Activated CD8-positive, alpha-beta memory T cell treated with anti-CD3 and anti-CD28 coated beads for 36 hours (primary cell): Measurements from ENCODE around the gene SAMD9L. TPM values are rescaled to one million over a fixed set of nuclear protein-coding genes. Genes with fewer than 3 reads are reported as not detected.

Source experiments
- CTCF ChIA-PET: fragments of 350-600 bp; sonication (Branson Sonifier 250); formaldehyde crosslinking; loops from one replicate; lab custom pipeline; 2021; ENCODE audit warnings: antibody characterized with exemption; lab: Charles Lee
- POLR2A ChIA-PET: fragments of 350-600 bp; sonication (Branson Sonifier 250); formaldehyde crosslinking; loops from one replicate; lab custom pipeline; 2021; ENCODE audit warnings: antibody characterized with exemption; lab: Charles Lee
- total RNA-seq, 2 experiments: library from RNA; stranded (reverse); gene quantifications; one replicate each; pipeline ENCODE4 v1.2.3, GENCODE V29; 2021

SAMD9L gene
- total RNA-seq, result 1 to 10 TPM; 4.8 to 5.6 TPM

- POLR2A ChIA-PET, result no interaction called here
- CTCF ChIA-PET, result no interaction called here
Measured at GRCh38 chr7:93148144-93148543, at the start of gene SAMD9L. TSS of gene SAMD9L (minus strand) at chr7:93148385. CDS start at chr7:93135971, 12,414 bp downstream.

- POLR2A ChIA-PET, result interaction anchor here (0.5 kb wide), 1 partner anchor 606 kb away, joined by 6 read pairs; no protein-coding TSS in a partner anchor
- CTCF ChIA-PET, result interaction anchor here (0.6 kb wide), 1 partner anchor 164 kb away, joined by 3 read pairs; no protein-coding TSS in a partner anchor
Measured at GRCh38 chr7:93196336-93196735, 48.2 kb upstream of the SAMD9L start.

DNA sequence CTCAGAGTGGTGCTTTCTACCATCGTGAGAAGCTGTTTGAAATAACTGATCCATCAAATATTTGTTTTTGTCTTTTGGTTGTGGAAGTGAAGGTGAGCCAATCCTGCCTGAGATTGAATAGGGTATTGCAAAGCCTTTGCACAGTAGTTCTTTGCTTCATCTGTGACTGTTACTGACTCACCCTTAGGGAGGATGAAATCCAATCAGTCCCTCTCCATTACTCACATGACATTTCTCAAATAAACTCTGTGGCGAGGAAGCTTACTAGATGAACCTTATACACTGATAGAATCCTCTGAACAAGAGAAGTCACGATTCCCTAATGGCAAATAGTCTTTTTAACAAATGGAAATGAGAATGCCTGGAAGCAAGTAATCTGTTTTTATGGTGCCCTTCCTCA, 46.2 kb upstream of the SAMD9L start:
- ChIA-PET POLR2A (no interaction called here), CTCF (interaction anchor here (1.3 kb wide), 2 partner anchors 8 to 34 kb away, joined by 3 read pairs; no protein-coding TSS in a partner anchor)

DNA sequence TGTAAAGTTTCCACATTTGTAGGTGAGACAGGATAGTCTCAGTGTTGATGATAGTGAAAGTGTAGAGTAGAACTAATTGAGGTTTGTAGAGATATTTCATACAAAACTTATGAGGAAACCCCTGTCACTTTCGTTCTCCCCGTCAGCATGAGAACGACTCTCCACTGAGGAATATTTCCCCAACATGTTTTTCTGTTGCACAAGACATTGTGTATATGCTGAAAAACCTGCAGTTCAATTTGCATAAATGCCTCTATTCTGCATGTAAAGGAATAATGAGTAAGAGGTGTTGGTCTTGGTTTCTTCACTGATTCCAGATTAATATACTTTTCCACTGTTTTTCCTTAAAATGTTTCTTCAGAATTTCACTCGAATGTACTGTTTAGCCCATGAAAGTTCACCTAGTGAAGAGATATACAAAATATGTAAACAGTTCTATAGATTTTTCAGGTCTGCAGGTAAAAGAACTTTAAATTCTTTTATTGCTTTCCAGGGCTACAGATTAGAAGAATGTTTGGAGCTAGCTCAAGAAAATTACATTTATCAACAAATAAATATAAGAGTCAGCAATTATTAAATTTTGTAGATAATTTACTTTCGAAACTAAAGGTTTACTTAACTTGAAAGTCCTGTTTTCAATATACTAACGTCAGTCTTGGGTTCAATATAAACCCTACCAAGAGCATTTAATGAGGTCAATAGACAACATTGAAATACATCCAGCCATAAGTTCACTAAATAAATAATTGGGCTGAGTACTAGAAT, 40.9 kb upstream of the SAMD9L start:
- ChIA-PET POLR2A (no interaction called here), CTCF (no interaction called here)

DNA sequence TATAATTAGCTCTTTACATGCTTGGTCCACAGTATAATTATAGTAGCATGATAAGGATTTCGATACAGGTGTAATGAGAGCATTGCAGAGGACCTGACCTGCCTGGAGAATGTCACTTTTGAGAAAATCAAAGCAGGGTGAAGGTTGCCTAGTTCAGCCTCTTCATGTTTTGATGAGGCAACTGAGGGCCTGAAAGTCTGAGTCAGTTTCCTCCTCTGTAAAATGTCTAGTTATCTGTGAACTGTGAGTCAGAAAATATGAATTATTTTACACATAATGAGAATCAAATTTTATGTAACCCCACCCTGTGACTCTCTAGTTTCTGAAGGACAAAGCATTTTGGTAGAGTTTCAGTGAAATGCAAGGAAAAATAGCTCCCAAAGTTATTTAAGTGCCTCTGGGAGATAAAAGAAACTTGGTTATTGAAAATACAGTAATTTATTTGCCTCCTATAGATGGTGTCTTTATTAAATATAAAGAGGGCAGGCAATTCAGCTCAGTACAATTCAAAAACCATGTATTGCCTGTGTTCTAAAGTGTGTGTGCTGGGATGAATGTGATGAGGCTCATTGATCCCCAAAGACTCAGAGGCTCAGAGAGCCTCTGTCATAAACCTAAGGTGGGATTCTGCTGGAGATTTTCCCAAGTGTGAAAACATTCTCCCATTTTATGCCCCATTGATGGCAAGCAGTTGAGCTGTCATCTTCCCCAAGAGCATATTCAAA, 37.3 kb upstream of the SAMD9L start:
- POLR2A ChIA-PET, result no interaction called here
- CTCF ChIA-PET, result interaction anchor here (1.4 kb wide), 1 partner anchor 9 kb away, joined by 3 read pairs; no protein-coding TSS in a partner anchor

- CTCF ChIA-PET, result no interaction called here
- POLR2A ChIA-PET, result no interaction called here
Measured at GRCh38 chr7:93179173-93179572, 31.0 kb upstream of the SAMD9L start.

GRCh38 chr7:93178213-93178612, 30.0 kb upstream of the SAMD9L start:
- CTCF ChIA-PET, result interaction anchor here (0.5 kb wide), 1 partner anchor 429 kb away, joined by 4 read pairs; no protein-coding TSS in a partner anchor
- POLR2A ChIA-PET, result no interaction called here

- CTCF ChIA-PET, result interaction anchor here (0.6 to 1.6 kb wide), 2 partner anchors 11 to 560 kb away, joined by 4 to 5 read pairs; no protein-coding TSS in a partner anchor
Measured at GRCh38 chr7:93176992-93177580, 28.9 kb upstream of the SAMD9L start.

GRCh38 chr7:93175219-93175618, 27.0 kb upstream of the SAMD9L start:
- CTCF ChIA-PET, result no interaction called here
- POLR2A ChIA-PET, result interaction anchor here (1.2 kb wide), 1 partner anchor 9 kb away, joined by 3 read pairs; no protein-coding TSS in a partner anchor

More at GRCh38 chr7:93176992-93177580, 28.9 kb upstream of the SAMD9L start:
- POLR2A ChIA-PET, result no interaction called here

GRCh38 chr7:93172683-93173082, 24.5 kb upstream of the SAMD9L start:
- ChIA-PET POLR2A (no interaction called here), CTCF (no interaction called here)

DNA sequence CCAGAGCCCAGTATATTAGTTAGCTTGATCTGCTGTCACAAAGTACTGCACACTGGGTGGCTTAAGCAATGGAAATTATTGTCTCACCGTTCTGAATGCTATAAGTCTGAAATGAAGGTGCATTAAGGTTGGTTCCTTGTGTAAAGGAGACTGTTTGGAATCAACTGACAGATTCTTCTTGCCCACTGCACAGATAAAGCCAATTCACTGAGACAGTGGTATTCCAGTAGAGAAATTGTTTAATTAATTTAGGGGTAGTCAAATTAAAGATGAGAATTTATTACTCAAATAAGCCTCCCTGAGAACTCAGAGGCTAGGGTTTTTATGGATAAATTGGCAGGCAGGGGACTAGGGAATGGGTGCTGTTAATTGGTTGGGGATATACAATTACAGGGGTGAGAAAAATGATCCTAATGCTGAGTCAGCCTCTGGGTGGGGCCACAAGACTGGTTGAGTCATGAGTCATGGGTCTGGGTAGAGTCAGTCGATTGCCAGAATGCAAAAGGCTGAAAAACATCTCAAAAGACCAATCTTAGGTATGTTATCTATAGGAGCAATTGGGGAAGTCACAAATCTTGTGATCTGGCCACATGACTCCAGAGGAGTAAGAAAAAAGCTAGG, 23.5 kb upstream of the SAMD9L start:
- ChIA-PET CTCF (interaction anchor here (0.8 kb wide), 1 partner anchor 562 kb away, joined by 3 read pairs; no protein-coding TSS in a partner anchor), POLR2A (no interaction called here)

GRCh38 chr7:93165447-93165846, 17.3 kb upstream of the SAMD9L start:
- CTCF ChIA-PET, result interaction anchor here (1.3 kb wide), 1 partner anchor 11 kb away, joined by 5 read pairs; no protein-coding TSS in a partner anchor
- POLR2A ChIA-PET, result no interaction called here

- ChIA-PET POLR2A (no interaction called here), CTCF (no interaction called here)
Measured at GRCh38 chr7:93164766-93165165, 16.6 kb upstream of the SAMD9L start.

GRCh38 chr7:93161181-93161762, 13.1 kb upstream of the SAMD9L start:
- CTCF ChIA-PET, result no interaction called here
- POLR2A ChIA-PET, result no interaction called here

GRCh38 chr7:93160410-93160809, 12.2 kb upstream of the SAMD9L start:
- ChIA-PET CTCF (no interaction called here), POLR2A (no interaction called here)

- ChIA-PET POLR2A (no interaction called here), CTCF (no interaction called here)
Measured at GRCh38 chr7:93159490-93159889, 11.3 kb upstream of the SAMD9L start.

GRCh38 chr7:93156884-93157283, 8.7 kb upstream of the SAMD9L start:
- ChIA-PET CTCF (no interaction called here), POLR2A (no interaction called here)

DNA sequence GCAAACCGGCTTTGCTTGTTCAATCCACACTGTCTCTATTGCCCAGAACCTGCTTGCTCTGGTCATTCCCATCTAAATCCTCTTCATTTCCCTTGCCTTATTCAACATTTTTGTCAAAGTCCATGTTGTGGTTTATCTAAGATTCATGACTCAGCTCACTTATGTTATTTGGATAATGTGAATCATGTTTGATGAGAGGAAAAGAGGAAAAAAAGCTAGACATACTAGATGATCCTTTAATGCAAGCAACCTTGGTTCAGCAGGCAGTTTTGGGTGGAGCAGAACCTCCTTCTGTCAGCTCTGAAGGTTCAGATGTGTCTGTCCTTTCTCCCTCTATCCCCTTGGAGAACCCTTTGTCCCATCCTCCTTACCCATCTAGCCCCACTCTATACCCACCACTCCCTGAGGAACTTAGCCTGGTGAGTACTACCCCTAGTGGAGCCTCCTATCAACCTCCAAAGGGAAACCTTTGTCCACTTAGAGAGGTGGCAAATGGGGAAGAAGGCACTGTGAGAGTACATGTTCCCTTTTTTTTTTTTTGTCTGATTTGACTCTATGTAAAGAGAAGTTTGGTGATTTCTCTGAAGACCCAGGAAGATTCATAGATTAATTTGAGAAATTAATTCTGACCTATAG, 2.1 kb upstream of the SAMD9L start:
- ChIA-PET POLR2A (no interaction called here), CTCF (no interaction called here)
